Measurements from ENCODE around the gene RTP3.
"Not testable (repeated sequence)": the region's sequence is repeated elsewhere in the genome, so short reads cannot be mapped to it uniquely, and the experiment has no call there.

RTP3 gene

DNA sequence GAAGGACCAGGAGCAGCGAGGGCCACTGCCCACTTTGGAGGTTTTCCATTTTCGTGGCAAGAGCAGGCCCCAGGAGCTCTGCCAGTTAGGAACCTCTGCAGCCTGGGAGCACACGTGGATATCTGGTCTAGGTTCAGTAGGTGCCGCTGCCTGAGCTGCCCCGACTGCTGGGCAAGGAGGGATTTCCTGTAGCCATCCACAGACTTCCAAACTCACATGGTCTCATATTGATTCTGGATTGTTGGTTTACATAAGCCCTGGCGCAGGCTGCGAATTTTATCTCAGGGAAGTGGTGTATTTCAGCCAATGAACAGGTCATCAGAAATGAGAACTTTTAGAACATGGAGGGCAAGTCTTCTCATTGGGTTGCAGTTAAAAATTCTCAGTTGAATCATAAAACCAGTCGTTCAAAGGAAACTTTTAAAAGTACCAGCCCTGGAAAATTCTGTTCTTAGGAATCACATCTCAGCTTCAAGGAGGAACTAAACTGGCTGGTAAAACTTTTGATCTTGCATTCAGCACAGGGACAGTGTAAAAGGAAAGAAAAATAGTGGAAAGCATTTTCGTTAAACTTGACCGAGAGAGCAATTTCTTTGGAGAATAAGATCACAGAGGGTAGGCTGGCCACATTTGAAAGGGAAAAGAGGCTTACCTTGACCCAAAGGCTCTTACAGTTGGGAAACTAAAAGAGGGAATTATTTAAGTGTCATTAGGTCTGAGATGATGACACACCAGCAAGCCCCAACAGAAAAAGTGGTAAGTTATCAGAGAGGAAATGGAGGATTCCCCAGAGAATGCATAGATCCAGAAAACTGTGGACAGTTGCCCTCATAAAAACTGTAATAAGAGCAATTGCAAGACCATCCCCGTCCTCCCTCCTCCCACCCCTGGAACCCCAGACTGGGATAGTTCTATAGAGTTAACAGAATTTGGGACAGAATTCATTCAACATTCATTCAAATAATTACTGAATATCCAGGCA is 6.4 kb upstream of the RTP3 start:
- DNase-seq (ENCODE audit: low spot score), result no peak

DNA sequence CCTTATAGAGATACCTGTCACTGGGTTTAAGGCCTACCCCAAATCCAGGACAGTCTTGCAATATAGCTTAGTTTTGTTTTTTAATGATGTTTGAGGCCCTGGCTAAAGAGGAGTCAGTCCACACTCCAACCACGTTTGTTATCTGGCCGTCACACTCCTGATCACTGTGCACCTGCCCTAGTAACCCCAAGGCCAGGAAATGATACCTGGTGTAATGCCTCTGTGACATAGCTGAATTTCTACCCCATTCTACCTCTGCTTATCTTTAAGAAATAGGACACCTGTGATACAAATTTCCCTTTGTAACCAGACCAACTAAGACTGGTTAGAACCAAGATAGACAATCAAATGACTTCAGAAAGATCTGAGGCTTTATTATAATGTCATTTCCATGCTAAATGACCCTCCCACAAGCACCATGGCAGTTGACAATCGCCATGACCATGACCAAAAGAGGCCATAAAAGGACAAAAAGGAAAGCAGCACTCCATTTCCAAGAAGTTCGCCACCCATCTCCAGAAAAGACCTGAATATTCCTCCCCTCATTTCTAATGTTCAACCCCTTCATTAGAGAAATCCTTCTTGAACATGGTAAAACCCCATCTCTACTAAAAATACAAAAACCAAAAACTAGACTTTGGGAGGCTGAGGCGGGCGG is 4.8 kb upstream of the RTP3 start:
- DNase-seq (ENCODE audit: low spot score), result no peak

DNA sequence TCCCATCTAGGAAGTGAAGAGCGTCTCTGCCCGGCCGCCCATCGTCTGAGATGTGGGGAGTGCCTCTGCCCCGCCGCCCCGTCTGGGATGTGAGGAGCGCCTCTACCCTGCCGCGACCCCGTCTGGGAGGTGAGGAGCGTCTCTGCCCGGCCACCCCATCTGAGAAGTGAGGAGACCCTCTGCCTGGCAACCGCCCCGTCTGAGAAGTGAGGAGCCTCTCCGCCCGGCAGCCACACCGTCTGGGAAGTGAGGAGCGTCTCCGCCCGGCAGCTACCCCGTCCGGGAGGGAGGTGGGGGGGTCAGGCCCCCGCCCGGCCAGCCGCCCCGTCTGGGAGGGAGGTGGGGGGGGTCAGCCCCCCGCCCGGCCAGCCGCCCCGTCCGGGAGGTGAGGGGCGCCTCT is 3.3 kb upstream of the RTP3 start:
- not testable (repeated sequence) for DNase-seq (ENCODE audit: low spot score)

DNA sequence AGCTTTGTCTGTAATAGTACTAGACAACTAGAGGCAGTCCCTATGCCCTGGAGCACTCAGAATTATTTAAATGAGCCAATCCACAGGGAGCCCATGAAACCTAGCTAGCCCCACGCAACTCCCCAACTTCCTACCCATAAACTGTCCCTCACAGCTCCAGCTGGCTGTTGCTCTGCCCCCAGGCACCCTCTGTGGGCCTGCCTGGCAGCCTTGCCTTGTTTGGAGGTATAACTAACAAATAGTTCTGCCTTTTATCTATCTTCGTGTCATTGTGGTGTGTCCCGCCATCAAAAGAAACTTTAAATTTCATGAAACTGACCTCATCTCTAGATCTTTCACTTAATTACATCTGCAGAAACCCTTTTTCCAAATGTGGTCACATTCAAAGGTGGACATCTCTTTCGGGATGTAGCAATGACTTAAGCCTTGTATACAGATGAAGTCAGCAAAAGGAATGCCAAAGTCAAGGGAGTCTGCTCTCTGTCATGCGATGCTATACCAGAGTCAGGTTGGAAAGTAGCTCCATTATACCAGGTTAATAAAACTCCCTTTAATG is 1.8 kb upstream of the RTP3 start:
- DNase-seq (ENCODE audit: low spot score), result peak; percentile 77

DNA sequence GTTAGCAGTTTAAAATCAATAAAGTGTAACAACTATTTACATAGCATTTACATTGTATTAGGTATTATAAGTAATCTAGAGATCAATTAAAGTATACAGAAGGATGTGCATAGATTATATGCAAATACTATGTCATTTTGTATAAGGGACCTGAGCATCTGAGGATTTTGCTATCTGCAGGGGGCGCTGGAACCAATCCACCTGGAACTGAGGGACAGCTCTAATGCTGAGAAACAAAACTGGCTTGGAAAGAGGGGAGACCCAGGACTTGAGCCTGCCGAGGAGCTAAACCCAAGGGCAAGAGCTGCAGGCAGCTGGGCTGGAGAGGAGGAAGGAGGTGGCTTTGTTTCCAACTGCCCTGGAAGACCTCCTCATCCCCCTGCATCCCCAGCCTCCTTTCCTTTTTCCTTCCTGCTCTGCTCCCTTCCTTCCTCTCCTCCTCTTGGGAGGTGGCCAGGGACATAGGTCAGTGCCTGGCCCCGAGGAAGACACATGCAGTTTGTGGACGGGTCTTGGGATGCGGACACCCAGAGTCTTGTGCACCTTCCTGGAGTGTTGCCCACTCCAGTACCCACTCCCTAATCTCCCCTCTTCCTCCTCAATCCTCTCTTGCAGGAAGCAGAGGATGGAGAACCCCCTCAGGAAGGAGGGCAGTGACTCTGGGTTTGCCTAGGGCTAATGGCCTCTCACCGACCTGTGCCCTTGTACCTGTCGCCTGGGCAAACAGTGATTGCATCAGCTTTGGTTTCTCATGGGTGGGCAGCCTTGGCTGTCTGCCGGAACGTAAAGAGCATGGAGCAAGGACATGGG is 825 bp upstream of the RTP3 start:
- no peak for DNase-seq (ENCODE audit: low spot score)

DNA sequence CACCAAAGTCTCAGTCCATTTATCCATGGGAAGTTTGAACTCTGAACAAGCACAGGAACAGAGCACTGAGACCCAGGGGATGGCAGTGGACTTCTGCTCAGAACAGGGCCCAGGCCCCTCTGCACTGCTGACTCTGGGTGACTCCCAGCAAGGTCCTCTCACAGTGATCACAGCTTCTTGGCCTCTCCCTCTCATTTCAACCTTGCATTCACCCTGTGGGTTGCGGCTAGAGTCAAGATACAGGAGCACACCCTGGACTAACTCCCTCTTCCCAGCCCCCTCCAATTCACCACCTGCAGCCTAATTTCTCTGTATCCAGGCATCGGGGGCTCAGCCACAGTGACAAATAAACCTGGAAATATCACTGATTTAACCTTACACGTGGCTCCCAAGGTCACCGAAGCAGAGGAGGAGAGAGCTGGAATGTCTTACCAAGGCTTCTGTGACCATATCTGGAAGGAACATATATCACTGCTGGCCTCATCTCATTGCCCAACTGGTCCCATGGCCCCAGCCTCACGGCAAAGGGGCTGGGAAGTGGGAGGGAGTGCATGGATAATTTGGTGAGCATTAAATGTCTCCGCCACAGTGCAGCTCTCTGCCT is 1.2 kb downstream of the RTP3 start:
- DNase-seq (ENCODE audit: low spot score), result no peak

DNA sequence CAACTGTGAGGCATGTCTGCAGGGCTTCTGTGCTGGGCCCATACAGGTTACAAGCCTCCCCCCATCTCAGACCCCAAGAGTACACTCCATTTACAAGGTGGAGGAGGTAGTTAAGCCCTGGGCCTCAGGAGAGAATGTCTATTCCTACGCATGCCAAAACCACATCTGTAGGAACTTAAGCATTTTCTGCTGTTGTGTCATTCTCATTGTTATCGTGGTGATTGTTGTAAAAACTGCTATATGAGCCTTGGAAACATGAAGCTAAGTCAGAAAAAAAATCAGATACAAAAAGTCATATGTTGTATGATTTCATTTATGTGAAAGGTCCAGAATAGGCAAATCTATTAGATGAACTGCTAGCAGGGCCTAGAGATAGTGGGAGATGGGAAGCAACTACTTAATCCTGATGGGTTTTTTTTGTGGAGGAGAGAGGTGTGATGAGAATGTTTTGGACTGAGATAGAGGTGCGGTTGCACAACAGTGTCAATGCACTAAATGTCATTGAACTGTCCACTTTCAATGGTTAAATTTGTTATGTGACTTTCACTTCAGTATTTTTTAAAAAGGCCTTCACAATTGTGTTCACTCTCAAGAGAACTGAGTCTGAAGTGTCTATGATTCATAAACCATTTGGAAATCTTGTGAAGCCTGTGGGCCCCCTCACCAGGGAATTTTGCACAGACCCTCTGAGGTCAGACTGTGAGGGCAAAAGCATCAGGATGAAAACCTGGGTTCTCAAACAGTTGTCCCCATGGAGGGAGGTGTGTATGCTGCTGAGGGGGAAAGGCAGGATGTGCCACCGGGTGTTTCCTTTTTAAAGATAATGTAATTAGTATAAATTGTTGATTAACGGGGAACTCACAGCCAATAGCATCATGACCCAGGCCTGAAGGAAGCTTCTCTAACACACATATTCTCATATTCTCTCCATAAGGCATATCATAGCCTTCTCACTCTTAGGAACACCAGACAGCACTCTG is 3.2 kb downstream of the RTP3 start:
- DNase-seq (ENCODE audit: low spot score), result peak; percentile 62

DNA sequence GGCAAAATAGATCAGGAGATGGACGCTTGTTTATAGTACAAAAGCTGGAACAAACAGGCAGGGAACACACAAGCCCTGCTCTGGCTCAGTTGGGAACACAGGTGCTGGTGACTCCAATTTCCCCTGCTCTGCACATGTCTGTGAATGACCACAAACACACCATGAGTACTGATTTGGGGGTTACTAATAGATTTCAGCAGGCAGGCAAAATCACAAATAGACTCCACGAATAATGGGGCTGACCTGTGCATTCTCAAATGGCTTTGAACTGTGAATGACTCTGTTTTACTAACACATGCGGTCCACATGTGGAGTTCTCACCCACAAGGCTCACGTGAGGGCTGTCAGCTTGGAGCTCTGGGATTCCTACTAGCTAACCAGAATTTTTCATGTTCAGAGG is 3.9 kb downstream of the RTP3 start:
- no peak for DNase-seq (ENCODE audit: low spot score)

DNA sequence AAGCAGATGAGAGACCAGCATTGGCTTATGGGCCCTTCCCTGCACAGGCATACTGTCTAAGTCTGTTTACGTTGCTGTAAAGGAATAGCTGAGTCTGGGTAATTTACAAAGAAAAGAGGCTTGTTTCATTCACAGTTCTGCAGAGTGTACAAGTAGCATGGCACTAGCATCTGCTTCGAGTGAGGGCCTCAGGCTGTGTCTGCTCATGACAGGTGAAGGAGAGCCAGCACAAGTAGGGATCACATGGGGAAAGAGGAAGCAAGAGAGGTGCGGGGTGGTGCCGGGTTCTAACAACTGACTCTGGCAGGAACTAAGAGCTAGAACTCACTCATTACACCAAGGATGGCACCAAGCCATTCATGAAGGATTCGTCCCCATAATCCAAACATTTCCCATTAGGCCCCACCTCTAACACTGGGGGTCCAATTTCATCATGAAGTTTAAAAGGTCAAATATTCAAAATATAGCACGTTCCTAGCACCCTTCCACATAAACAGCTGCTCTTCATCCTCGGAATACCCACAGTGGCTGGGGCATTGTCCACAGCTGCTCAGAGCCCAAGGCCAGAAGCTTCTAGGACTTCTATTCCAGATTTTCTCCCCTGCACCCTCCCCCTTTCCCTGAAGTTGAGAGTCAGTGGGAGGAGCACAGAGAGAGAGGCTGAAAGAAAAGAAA is 5.6 kb downstream of the RTP3 start:
- DNase-seq (ENCODE audit: low spot score), result no peak

DNA sequence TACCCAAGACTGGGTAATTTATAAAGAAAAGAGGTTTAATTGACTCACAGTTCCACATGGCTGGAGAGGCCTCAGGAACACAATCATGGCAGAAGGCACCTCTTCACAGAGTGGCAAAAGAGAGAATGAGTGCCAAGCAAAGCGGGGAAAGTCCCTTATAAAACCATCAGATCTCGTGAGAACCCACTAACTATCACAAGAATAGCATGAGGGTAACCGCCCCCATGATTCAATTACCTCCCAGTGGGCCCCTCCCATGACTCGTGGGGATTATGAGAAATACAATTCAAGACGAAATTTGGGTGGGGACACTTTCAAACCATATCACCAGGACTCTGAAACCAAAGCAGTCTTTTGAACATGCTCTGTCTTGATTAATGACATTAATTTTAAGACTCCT is 7.0 kb downstream of the RTP3 start:
- DNase-seq (ENCODE audit: low spot score), result no peak

DNA sequence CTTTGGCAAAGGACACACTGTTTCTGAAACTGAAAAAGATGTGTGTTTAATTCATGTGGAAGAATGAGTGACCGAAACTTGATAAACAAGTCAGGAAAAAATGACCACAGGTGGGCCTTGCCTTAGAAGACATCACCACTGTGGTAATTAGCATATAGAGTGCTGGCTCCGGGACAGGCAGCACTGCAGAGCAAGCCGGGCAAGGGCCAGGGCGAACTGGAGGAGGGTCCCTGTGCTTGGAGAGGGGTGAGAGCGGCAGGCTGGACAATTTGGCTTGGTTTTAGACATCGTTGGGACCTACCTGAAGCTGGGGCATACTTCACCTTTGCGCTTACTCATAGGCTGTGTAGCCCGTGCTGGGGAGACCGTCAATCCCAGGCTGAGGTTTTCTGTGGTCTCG is 8.2 kb downstream of the RTP3 start:
- DNase-seq (ENCODE audit: low spot score), result no peak

DNA sequence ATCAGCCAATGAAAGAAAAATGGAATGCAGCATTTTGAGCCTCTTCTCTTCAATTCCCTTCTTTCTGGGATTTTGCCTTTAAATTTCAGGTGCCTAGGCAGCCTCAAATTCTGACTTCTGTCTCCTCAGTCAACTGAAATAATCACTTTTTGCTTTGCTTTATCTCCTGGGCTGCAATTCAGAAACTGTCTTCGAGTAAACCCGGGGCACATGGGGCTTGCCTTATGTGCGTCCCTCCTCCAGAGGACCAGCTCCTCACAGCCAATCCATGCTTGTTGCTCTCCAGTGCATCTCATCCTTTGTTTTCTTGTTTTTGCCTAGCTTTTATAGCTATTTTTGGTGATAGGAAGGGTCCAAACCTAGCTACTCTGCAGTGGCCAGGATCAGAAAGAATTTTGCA is 8.8 kb downstream of the RTP3 start:
- DNase-seq (ENCODE audit: low spot score), result no peak

DNA sequence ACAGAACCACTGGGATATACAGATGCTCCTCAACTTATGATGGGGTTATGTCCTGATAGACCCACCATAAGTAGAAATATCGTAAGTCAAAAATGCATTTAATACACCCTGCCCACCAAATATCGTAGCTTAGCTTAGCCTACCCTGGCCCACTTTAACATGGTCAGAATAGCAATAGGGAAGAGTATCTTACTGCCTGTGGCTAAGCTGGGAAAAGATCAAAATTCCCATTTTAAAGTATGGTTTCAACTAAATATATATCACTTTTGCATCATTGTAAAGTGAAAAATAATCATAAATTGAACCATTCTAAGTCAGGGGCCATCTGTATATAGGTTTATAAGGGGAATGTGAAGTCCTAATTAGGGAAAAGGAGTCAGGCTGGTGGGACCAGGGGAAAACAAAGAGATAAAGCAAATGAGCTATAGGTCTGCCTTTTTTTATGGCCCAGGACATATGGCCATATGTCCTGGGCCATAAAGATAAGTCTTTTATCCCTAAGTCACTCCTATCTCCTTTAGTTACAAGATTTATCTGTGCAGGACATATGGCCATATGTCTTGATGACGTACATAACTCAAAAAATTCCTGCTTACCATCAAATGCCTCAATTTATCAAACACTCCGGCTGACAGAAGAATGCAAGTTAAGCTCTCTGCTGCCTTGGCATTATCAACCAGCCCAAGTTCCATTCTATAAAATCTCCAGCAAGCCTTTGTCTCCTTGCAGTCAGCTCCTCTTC is 11.2 kb downstream of the RTP3 start:
- no peak for DNase-seq (ENCODE audit: low spot score)

DNA sequence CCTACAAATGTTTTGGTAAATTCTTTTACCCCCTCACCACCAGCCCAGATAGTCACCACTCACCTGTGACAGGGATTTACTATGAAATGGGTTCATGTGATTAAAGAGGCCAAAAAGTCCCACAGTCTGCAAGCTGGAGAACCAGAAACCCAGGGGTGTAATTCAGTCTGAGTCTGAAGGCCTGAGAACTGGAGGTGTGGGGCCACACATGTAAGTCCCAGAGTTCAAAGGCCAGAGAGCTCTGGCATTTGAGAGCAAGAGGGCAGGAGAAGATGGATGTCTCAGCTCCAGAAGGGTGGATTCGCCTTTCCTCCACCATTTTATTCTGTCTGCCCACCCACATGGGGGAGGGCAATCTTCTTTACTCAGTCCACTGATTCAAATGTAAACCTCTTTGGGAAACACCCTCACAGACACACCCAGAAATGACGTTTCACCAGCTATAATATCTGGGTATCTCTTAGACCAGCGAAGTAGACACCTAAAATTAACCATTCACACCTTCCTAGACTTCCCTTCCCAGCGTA is 11.9 kb downstream of the RTP3 start:
- DNase-seq (ENCODE audit: low spot score), result no peak

DNA sequence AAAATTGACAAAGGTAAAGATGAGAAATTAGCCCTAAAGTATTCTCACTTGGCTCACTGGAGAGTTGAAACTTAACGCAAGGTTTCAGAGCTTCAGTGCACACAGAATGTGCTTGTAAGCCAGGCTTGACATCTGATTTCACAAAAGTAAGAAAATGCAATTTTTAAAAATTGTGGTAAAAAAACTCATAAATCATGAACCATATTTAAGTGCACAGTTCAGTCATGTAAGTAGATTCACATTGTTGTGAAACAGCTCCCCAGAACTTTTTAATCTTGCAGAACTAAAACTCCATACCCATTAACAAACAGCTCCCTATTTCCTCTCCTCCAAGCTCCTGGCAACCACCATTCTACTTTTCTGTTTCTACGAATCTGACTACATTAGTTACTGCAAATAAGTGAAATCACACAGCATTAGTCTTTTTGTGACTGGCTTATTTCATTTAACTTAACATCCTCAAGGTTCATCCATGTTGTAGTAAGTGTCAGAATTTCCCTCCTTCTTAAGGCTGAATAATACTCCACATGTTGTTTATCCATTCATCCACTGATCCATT is 14.5 kb downstream of the RTP3 start:
- DNase-seq (ENCODE audit: low spot score), result no peak

DNA sequence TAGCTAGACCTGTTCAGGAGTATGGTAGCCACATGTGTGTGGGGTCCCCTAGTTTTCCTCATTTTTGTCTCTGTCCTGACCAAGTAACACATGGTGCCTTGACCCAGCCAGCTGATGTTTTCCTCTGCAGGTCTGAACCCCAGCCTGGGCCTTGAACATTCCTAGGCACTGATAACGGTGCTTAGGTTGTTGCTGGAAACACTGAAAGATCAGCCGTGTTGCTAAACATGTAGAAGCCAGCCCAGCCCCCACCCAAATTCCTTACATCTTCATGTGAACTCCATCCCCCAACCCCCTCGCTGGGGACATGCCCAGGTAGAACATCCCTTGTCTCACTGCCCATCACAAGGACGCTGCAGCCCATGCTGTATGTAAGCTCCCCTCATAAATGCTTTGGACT is 18.7 kb downstream of the RTP3 start:
- no peak for DNase-seq (ENCODE audit: low spot score)

DNA sequence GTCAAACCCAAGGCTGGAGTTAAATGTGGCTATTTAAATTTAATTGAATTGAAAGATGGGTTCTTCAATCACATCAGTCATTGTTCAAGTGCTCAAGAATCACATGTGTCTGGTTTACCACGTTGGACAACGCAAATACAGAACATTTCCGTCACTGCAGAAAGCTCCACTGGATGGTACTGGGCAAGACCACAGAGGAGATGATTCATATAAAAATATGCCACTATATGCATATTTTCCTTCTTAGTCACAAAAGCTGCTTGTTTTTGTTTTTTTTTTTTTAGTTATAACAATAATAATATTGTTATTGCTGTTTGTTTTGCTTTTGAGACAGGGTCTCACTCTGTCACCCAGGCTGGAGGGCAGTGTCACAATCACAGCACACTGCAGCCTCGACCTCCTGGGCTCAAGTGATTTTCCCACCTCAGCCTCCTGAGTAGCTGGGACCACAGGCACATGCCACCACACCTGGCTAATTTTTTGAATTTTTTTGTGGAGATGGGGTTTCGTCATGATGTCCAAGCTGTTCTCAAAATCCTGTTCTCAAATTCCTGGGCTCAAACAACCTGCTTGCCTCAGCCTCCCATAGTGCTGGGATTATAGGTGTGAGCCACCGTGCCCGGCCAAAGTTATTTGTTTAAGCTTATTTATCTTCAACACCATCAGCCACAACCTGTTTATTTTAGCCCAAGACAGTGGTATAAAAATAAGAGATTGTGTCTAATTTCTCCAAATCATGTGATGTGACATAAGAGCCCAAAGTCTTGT is 19.4 kb downstream of the RTP3 start:
- DNase-seq (ENCODE audit: low spot score), result peak; percentile 58

DNA sequence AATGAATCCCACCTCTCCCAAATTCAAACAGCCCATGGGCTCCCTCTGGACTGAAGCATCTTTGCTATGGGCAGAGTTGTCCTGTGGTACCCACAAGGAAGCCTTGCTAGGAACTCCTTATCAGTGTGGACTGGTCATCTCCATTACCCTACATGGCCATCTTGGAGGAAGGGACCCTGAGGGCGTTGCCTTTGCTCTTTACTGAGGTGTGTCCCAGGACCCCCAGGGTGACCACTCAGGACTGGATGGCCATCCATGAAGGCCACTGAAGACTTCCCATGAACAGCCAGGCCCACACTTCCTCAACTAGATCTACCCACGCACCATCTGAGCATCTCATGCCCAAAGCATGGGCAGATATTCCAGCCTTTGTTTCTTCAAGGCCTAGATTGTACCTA is 20.0 kb downstream of the RTP3 start:
- no peak for DNase-seq (ENCODE audit: low spot score)

All from AG20443 (cell line).